Astrocyte of the hippocampus (primary cell): ENCODE data around the gene MICAL3.

ENCODE experiments used
- DNase-seq: peaks from one replicate; pipeline ENCODE4 v3.0.0; 2011; ENCODE audit warnings: low read depth, low spot score

MICAL3 gene

DNA sequence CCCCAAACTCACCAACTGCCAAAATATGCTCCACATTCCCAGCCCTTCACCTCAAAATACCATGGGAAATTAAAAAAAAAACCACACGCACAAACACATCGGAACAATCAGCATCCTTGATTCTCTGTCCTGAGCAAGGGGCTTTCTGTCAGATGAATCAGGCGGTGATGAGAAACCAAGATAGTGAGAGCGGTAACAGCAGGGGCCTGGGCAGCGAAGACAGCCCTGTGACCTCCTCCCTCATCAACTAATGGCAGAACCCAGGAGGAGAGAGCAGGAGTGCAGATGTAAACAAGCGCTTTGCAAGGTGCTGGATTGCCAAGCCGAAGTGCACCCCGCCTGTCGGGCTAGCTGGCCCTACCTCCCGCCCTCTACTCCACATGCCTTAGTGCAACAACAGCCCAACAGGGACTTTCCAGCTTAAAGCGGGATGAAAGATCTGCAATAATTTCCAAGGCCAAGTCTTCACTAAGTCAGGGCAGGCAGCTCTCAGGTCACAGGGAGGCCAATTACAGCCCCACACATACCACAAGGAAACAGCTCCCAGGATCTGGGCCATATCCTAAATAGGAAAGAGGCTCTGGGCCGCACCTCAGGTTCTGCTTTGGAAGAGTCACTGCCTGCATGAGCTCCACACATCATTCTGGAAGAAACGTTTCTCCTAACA is 177.9 kb downstream of the MICAL3 start:
- DNase-seq = no peak

GRCh38 chr22:17845790-17846189 is 178.6 kb downstream of the MICAL3 start:
- DNase-seq = no peak

- DNase-seq = no peak
Measured at GRCh38 chr22:17845327-17845726, 179.0 kb downstream of the MICAL3 start.

DNA sequence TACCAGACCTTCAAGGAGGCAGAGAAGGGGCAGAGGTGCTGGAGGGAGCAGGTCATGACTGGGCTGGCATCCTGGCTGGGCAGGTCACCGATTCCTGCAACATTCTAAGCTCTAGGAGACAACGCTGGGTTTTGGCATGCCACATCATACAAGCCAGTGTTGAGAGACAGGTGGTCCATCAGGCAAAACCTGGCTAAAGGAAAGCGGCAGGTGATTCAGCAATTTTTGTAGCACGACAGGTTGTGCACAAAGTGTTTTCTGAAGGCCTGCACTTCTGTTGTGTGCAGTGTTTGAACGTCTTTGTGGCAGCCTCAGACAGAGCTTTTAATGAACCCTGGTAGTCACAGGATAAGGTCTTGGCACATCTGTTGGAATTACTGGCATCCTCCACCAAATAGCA is 180.2 kb downstream of the MICAL3 start:
- no peak for DNase-seq

GRCh38 chr22:17842386-17842785 is 182.0 kb downstream of the MICAL3 start:
- no peak for DNase-seq

DNA sequence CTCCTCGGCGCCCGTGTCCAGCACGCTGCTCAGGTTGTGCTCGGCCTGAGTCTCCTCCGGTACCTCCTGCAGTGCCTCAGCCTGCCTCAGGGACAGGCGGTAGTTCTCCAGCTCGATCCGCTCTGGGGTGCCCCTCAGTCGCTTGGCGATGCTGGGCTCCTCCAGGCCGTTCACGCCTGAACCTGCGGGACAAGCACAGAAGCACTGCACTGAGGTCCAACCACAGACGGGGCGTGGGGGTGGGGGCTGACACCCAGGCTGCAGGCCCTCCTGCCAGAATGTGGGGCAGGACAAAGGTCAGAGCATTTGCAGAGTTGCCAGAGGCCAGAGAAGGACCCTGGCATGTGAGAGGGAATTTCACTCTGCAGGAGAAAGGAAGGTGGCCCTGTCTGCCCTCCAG is 182.5 kb downstream of the MICAL3 start:
- DNase-seq = no peak

DNA sequence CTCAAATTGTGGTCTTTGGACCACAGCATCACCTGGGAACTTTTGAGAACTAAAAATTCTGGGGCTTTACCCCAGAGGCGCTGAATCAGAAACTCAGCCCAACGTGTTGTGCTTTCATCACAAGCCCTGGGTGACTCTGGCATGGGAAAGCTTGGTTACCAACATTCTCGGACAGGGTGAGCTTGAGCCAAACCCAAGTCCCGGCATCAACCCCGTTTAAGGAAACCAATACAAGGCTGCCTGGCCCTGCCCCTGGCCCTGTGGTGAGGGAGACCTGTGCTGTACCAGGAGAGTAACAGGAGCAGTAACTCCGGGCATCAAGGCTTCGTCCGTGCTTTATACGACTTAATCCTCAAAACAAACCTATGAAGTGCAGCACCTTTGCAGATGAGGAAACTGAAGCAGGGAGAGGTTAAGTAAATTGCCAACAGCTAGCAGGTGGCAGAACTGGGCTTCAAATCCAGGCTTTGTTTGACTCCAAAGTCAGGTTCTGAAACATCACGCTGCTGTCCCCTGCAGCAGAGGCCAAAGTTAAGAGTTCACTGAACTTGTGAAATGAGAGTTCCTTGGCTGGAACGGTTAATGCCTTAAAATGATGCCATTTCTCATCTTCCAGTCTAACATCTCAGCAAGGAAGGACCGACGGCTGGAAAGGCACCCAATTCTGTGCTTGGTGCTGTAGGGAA is 186.0 kb downstream of the MICAL3 start:
- DNase-seq = no peak

- DNase-seq = peak; percentile 83
Measured at GRCh38 chr22:17836992-17837742, 187.2 kb downstream of the MICAL3 start.

DNA sequence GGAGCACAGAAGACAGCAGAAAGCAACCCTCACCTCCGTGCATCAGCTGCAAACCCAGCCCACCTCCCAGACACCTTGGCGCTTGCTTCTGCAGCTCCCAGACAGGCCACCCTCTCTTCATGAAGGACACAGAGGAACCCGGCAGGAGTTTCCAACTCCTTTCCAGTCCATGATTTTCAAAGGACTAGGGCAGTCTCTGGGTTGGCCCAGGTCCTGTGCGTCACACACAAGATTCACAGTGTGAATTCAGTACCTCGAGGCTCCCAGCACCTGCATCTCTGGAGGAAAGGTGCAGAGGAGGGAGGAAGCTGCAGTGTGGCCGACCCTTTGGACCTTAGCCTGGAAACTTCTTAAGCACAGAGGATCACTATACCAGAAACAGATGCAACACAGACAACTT is 189.1 kb downstream of the MICAL3 start:
- DNase-seq = no peak

GRCh38 chr22:17833489-17833888 is 190.9 kb downstream of the MICAL3 start:
- no peak for DNase-seq

GRCh38 chr22:17832665-17833064 is 191.7 kb downstream of the MICAL3 start:
- no peak for DNase-seq

DNA sequence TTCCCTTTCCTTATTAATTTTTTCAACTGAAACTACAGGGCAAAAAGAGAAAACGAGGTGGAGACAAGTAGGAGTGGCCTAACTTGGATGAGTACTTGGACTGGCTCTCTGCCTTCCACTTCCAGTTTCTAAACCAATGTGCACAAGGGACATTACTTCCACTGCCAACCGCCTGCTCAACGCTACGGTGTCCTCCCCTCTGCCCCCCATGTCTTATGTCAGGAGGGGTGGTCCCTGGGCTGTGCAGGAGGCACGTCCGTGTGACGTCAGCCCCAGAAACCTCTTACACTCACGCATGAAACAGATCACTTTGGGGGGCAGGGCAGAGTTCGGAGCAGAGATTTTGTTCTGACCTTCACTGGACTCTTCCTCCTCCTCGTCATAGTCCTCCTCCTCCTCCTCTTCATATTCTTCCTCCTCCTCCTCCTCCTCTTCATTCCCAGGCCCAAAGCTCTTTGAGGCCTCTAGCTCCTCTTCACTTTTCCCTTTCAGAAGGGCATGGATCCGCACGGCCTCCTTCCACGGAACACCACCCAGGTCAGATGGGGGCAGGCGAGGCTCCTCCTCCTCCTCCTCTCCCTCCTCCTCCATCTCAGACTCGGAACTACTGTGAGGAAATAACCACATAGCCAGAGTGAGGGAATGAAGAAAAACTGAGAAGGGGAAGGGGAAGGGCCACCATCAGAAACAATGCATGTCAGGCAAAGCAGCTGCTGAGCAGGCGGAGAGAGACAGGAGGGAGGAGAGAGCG is 192.7 kb downstream of the MICAL3 start:
- no peak for DNase-seq

GRCh38 chr22:17830043-17830961 is 194.1 kb downstream of the MICAL3 start:
- DNase-seq = peak; percentile 92

DNA sequence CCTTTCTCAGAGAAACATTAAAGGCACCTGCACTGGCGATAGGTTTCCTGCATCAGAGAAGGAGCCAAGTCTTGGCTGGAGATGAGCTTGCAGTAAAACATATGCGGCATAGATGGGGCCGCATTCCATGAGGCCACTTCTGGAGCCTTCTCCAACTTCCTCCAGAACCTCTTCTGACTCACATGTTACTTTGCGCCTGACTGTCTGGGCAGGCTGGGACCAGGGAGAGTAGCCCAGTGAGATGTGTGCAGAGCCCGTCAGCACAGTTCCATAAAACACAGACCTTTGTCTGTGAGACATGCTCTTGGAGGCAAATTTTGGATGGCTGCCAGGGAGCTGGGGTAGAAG is 194.7 kb downstream of the MICAL3 start:
- DNase-seq = no peak

GRCh38 chr22:17828502-17829080 is 195.8 kb downstream of the MICAL3 start:
- no peak for DNase-seq

DNA sequence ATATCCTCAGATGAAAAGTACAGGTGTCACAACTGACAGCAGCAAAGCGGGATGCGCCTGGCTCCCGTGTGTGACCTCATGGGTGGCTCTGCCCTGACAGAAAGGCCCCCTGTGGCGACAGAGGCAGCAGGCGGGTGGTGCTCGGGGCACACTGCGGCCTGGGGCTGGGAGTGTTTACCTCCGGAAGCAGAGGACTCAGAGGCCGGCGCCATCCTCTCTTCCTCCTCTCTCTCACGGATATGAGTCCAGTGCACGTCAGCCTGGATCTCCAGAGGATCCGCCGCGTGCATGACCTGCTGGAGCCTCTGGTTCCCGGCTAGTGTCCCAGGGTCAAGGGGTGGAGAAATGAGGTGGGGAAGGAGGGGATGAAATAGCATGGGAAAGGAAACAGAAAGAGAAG is 196.9 kb downstream of the MICAL3 start:
- no peak for DNase-seq

- no peak for DNase-seq
Measured at GRCh38 chr22:17825876-17826550, 198.3 kb downstream of the MICAL3 start.

GRCh38 chr22:17824457-17824856 is 199.9 kb downstream of the MICAL3 start:
- no peak for DNase-seq

GRCh38 chr22:17823964-17824363 is 200.4 kb downstream of the MICAL3 start:
- DNase-seq = no peak

DNA sequence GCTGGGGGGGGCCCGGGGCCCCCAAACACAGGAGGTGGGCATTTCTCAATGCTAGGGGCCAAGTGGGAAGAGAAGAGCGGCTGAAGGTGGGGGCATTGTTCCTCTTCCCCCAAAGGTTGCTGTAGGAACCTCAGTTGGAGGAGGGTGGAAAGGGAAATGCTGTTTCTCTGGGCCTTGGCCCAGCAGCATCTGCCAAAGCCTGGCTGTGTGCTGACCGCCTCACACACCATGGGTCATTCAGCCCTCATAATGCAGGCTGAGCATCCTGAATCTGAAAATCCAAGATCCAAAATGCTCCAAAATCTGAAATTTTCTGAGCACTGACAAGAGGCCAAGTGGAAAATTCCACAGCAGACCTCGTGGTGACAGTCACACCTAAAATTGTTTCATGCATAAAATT is 201.1 kb downstream of the MICAL3 start:
- no peak for DNase-seq
